ENCODE results near the gene KHDC4. TPM values are rescaled to one million over a fixed set of nuclear protein-coding genes. Genes with fewer than 3 reads are reported as not detected.

The KHDC4 gene
- total and polyA plus RNA-seq, 10 of the 15 experiments (the other 5 are each of a cell fraction or from before 2014, with no cell fraction given): 11.7 to 109 (median 41.9) TPM

DNA sequence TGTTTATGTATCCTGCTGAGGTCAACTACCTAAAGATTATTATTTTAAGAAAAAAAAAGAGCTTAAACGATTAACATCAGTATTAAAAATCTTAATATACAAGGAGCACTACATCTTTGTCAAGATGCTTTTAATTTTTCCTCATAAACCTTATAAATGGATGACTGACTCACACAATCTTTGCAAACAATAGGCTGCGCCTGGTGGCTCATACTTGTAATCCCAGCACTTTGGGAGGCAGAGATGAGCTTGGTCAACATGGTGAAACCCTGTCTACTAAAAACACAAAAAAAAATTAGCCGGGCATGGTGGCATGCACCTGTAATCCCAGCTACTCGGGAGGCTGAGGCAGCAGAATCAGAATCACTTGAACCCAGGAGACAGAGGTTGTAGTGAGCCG, 1.7 kb downstream of the KHDC4 start:
- no peak for ATAC-seq
- Histone ChIP-seq H3K9me3 (replicated peaks; ENCODE audit: control insufficient read depth, insufficient read depth, low read length) (no peaks in the 10 kb centered on the region), H3K27me3 (replicated peaks in 1 of 2; ENCODE audit: control insufficient read depth in 2 of 2, insufficient read depth in 2 of 2, low read length in 1 of 2) (no peaks in the 10 kb centered on the region), H3K27ac (ENCODE audit: control insufficient read depth, insufficient read depth) (no peak overlapping the region), H3K36me3 (ENCODE audit: control insufficient read depth in 2 of 2, insufficient read depth in 2 of 2, low read length in 1 of 2) (peaks cover 2 to 22% of the 10 kb centered on the region in 2 experiments), H3K4me3 (peak overlapping the region; percentile 99), H3K9ac (ENCODE audit: control insufficient read depth, insufficient read depth, low read length) (peak overlapping the region; percentile 89; the same call in 1 of the 2 replicates), H3K79me2 (ENCODE audit: control insufficient read depth, insufficient read depth, low read length) (peaks cover 53% of the 10 kb centered on the region), H4K20me1 (ENCODE audit: control insufficient read depth, insufficient read depth) (peaks cover 5% of the 10 kb centered on the region; the same call in 1 of the 2 replicates), H2AFZ (ENCODE audit: control insufficient read depth, low read depth, low read length) (no peak overlapping the region), H3K4me2 (ENCODE audit: control insufficient read depth, insufficient read depth) (peak overlapping the region; percentile 80), H3K4me1 (ENCODE audit: control insufficient read depth, insufficient read depth, low read length) (peaks cover 10% of the 10 kb centered on the region)
- TF ChIP-seq SPI1 (IDR thresholded peaks at IDR 0.05; ENCODE audit: borderline replicate concordance, insufficient read depth, low read depth, low read length): no peak
- TF ChIP-seq MEF2A (IDR thresholded peaks at IDR 0.05; ENCODE audit: insufficient read depth, low read depth, low read length): no peak
- TF ChIP-seq STAT1 (conservative IDR thresholded peaks at IDR 0.05): no peak
- TF ChIP-seq RBBP5 (conservative IDR thresholded peaks at IDR 0.05): no peak
- no peak for TF ChIP-seq GATAD2B (conservative IDR thresholded peaks at IDR 0.05; ENCODE audit: low read depth)
- TF ChIP-seq CBX5 (IDR thresholded peaks at IDR 0.05; ENCODE audit: low read depth): no peak
- TF ChIP-seq, protein P1, sequence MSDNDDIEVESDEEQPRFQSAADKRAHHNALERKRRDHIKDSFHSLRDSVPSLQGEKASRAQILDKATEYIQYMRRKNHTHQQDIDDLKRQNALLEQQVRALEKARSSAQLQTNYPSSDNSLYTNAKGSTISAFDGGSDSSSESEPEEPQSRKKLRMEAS (IDR thresholded peaks at IDR 0.05; ENCODE audit: low read depth, low read length): no peak
- no peak for TF ChIP-seq EGR1 (IDR thresholded peaks at IDR 0.05; ENCODE audit: borderline replicate concordance in 1 of 2, low read depth in 2 of 2, low read length in 2 of 2)
- DNase-seq (ENCODE audit: low read depth, low spot score): no peak
- in situ Hi-C loops (cut with MboI) (loop anchor here (5.0 kb wide), 1 partner anchor 135 kb away; no protein-coding TSS in a partner anchor), intact Hi-C loops (cut with micrococcal nuclease; ENCODE audit: unreplicated experiment) (no loop called here)
- ChIA-PET SMC1A (ENCODE audit: uncharacterized antibody, unreplicated experiment) (interaction anchor here (0.7 to 6.0 kb wide), 18 partner anchors 10 to 133 kb away, joined by 3 to 51 read pairs (median 4); partner anchors contain the start of genes GON4L, SSR2 and SYT11), POLR2A (interaction anchor here (0.7 to 4.2 kb wide), 9 partner anchors 12 to 432 kb away, joined by 3 to 78 read pairs (median 5); partner anchors contain the start of genes ARHGEF2, GON4L, RIT1 and SYT11), RAD21 (ENCODE audit: unreplicated experiment) (interaction anchor here (0.8 to 6.4 kb wide), 11 partner anchors 9 to 134 kb away, joined by 3 to 49 read pairs (median 4); partner anchors contain the start of gene ARHGEF2), CTCF (interaction anchor here (0.6 to 6.4 kb wide), 17 partner anchors 11 to 136 kb away, joined by 3 to 84 read pairs (median 3); no protein-coding TSS in a partner anchor)
- no peak for FAIRE-seq
- 78% methylated on average over 5 of the region's 5 CpGs for WGBS (ENCODE audit: insufficient coverage, insufficient replicate concordance, low lambda C conversion rate, missing lambda C conversion rate)
- BruUV-seq (replicated peaks): no TSS peak
